ENCODE measurements around the gene RFTN2.

Gene RFTN2

DNA sequence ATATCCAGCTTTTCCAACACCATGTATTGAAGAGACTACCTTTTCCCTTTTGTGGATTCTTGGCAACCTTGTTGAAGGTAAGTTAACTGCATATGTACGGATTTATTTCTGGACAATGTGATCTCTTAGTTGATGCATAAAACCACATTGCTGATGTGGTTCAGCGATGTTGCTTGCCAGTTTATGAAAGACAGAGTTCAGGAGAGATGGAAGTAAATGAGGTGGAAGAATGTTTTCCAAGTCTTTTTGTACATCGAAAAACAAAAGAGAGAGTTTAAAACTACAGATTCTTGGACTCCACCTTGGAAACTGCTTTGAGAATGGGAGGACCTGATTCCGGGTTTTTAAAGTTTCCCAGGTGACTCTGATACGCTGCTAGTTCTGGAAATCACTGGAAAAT, 115.7 kb downstream of the RFTN2 start:
- TF ChIP-seq TAF1 (IDR thresholded peaks at IDR 0.05; ENCODE audit: borderline replicate concordance, insufficient read depth, low read length) (no peak), POLR2AphosphoS5 (IDR thresholded peaks at IDR 0.05; ENCODE audit: low read depth, low read length) (no peak), FOXP2 (optimal IDR thresholded peaks at IDR 0.05; ENCODE audit: borderline replicate concordance, extremely low read depth, extremely low read length, insufficient read depth) (no peak), SIN3A (IDR thresholded peaks at IDR 0.05; ENCODE audit: borderline replicate concordance, insufficient read depth, low read length) (no peak)
- TF ChIP-seq, protein P1, sequence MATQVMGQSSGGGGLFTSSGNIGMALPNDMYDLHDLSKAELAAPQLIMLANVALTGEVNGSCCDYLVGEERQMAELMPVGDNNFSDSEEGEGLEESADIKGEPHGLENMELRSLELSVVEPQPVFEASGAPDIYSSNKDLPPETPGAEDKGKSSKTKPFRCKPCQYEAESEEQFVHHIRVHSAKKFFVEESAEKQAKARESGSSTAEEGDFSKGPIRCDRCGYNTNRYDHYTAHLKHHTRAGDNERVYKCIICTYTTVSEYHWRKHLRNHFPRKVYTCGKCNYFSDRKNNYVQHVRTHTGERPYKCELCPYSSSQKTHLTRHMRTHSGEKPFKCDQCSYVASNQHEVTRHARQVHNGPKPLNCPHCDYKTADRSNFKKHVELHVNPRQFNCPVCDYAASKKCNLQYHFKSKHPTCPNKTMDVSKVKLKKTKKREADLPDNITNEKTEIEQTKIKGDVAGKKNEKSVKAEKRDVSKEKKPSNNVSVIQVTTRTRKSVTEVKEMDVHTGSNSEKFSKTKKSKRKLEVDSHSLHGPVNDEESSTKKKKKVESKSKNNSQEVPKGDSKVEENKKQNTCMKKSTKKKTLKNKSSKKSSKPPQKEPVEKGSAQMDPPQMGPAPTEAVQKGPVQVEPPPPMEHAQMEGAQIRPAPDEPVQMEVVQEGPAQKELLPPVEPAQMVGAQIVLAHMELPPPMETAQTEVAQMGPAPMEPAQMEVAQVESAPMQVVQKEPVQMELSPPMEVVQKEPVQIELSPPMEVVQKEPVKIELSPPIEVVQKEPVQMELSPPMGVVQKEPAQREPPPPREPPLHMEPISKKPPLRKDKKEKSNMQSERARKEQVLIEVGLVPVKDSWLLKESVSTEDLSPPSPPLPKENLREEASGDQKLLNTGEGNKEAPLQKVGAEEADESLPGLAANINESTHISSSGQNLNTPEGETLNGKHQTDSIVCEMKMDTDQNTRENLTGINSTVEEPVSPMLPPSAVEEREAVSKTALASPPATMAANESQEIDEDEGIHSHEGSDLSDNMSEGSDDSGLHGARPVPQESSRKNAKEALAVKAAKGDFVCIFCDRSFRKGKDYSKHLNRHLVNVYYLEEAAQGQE (IDR thresholded peaks at IDR 0.05; ENCODE audit: insufficient read depth in 1 of 2, low read depth in 2 of 2, low read length in 2 of 2), result no peak

DNA sequence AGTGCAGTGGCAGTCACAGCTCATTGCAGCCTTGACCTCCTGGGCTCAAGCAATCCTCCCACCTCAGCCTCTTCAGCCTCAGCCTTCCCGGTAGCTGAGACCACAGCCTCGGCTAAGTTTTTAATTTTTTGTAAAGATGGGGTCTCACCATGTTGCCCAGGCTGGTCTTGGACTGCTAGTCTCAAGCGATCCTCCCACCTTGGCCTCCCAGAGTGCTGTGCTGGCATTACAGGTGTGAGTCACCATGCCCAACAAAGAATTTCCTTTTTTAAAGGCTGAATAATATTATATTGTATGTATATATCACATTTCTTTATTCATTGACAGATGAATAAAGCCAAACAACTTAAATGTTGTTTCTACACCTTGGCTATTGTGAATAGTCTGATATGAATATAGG, 117.0 kb downstream of the RFTN2 start:
- TF ChIP-seq TAF1 (IDR thresholded peaks at IDR 0.05; ENCODE audit: borderline replicate concordance, insufficient read depth, low read length) (no peak), FOXP2 (optimal IDR thresholded peaks at IDR 0.05; ENCODE audit: borderline replicate concordance, extremely low read depth, extremely low read length, insufficient read depth) (no peak)

DNA sequence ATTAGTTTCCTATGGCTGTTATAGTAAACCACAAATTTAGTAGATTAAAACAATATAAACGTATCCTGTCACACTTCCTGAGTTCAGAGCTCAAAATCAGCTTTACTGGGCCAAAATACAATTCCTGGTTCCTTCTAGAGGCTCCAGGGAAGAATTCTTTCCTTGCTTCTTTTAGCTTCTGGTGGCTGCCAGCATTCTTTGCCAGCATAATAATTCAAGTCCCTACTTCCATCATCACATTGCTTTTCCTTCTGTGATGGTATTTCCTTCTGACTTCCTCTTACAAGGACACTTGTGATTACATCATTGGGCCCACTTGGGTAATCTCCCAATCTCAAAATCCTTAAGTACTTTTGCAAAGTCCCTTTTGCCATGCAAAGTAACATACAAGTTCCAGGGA, 118.9 kb downstream of the RFTN2 start:
- TF ChIP-seq SIN3A (IDR thresholded peaks at IDR 0.05; ENCODE audit: borderline replicate concordance, insufficient read depth, low read length), result no peak
- TF ChIP-seq, protein P1 (IDR thresholded peaks at IDR 0.05; ENCODE audit: insufficient read depth in 1 of 2, low read depth in 2 of 2, low read length in 2 of 2), result no peak
- no peak for TF ChIP-seq FOXP2 (optimal IDR thresholded peaks at IDR 0.05; ENCODE audit: borderline replicate concordance, extremely low read depth, extremely low read length, insufficient read depth)
- TF ChIP-seq POLR2AphosphoS5 (IDR thresholded peaks at IDR 0.05; ENCODE audit: low read depth, low read length), result no peak
- no peak for TF ChIP-seq TAF1 (IDR thresholded peaks at IDR 0.05; ENCODE audit: borderline replicate concordance, insufficient read depth, low read length)

DNA sequence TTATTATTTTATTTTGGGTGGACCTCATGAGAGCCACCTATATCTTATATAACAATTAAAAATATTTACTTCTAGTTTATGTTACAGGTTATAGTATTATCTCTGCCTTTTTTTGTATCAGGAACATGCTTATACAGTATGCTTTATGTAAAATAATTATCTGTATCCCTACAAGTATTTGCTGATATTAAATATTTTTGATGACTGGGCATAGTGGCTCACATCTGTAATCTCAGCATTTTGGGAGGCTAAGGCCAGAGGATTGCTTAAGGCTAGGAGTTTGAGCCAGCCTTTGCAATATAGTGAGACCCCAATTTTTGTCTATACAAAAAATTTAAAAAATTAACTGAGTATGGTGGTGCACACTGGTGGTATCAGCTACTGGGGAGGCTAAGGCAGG, 119.9 kb downstream of the RFTN2 start:
- TF ChIP-seq, protein P1 (IDR thresholded peaks at IDR 0.05; ENCODE audit: insufficient read depth in 1 of 2, low read depth in 2 of 2, low read length in 2 of 2), result no peak
- TF ChIP-seq TAF1 (IDR thresholded peaks at IDR 0.05; ENCODE audit: borderline replicate concordance, insufficient read depth, low read length) (no peak), SIN3A (IDR thresholded peaks at IDR 0.05; ENCODE audit: borderline replicate concordance, insufficient read depth, low read length) (no peak), FOXP2 (optimal IDR thresholded peaks at IDR 0.05; ENCODE audit: borderline replicate concordance, extremely low read depth, extremely low read length, insufficient read depth) (no peak), POLR2AphosphoS5 (IDR thresholded peaks at IDR 0.05; ENCODE audit: low read depth, low read length) (no peak)

DNA sequence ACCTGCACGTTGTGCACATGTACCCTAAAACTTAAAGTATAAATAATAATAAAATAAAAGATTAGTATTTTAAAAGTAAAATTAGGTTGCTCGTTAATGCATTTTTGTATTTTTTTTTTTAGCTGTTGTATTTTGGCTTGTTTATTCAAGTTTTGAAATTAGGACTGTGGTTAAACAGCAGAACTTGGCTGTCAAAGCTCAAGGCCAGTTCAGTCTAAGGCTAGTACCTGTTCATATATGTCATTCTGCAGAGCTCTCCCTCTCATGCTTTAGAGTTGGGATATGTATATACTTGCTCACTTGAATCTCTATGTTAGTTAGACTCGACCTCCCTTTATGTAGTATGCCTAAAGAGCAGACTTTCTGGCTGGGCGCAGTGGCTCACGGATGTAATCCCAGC, 126.8 kb downstream of the RFTN2 start:
- TF ChIP-seq SIN3A (IDR thresholded peaks at IDR 0.05; ENCODE audit: borderline replicate concordance, insufficient read depth, low read length) (no peak), FOXP2 (optimal IDR thresholded peaks at IDR 0.05; ENCODE audit: borderline replicate concordance, extremely low read depth, extremely low read length, insufficient read depth) (no peak), TAF1 (IDR thresholded peaks at IDR 0.05; ENCODE audit: borderline replicate concordance, insufficient read depth, low read length) (no peak), POLR2AphosphoS5 (IDR thresholded peaks at IDR 0.05; ENCODE audit: low read depth, low read length) (no peak)
- TF ChIP-seq, protein P1 (IDR thresholded peaks at IDR 0.05; ENCODE audit: insufficient read depth in 1 of 2, low read depth in 2 of 2, low read length in 2 of 2), result no peak
